ENCODE measurements around the gene TMEM52.

The TMEM52 gene

DNA sequence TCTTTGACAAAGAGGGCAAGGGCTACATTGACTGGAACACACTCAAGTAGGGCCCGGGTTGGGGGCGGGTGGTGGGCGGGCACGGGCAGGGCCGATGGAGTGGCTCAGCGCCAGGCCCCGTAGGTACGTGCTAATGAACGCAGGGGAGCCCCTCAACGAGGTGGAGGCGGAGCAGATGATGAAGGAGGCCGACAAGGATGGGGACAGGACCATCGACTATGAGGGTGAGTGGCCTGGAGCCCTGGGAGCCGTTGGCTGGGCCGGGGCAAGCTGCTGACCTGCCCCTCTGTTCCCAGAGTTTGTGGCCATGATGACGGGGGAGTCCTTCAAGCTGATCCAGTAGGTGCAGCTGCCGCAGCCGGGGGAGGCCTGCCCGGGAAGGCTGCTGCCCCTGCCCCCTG, 2.2 kb downstream of the TMEM52 start:
- DNase-seq (ENCODE audit: low read depth in 1 of 2, low spot score in 1 of 2), result no peak

DNA sequence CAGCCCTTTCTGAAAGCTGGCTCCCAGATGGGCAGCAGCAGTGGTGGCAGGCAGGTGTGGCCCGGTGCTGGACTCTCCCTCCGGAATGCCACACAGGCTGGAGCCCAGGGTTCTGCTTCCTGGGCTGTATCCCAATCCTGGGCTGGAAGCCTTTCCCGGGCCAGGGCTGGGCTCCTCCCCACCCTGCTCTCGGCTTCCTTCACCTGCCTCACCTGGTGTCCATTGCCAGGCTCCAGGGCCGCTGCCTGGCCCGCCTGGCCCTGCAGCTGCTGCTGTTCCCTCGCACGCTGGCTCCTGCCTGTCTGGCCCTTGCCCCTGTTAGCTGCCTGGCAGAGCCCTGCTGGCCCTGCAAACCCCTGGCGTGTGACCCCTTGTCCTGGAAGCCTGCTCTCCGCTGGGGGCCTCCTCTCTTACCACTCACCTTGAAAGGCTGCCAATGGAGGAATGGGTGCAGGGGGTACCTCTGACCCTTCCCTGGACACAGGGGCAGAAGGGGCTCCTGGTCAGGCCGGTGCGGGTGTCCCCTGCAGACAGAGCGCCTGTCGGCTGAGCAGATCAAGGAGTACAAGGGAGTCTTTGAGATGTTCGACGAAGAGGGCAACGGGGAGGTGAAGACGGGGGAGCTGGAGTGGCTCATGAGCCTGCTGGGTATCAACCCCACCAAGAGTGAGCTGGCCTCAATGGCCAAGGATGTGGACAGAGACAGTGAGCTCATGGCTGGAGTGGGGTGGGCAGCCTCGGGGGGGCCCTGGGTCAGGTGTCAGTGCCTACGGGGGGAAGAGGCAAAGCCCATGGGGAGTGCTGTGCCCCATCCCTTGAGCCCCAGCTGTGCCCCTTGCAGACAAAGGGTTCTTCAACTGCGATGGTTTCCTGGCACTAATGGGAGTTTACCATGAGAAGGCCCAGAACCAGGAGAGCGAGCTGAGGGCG, 2.9 kb downstream of the TMEM52 start:
- DNase-seq (ENCODE audit: low read depth in 1 of 2, low spot score in 1 of 2), result no peak

DNA sequence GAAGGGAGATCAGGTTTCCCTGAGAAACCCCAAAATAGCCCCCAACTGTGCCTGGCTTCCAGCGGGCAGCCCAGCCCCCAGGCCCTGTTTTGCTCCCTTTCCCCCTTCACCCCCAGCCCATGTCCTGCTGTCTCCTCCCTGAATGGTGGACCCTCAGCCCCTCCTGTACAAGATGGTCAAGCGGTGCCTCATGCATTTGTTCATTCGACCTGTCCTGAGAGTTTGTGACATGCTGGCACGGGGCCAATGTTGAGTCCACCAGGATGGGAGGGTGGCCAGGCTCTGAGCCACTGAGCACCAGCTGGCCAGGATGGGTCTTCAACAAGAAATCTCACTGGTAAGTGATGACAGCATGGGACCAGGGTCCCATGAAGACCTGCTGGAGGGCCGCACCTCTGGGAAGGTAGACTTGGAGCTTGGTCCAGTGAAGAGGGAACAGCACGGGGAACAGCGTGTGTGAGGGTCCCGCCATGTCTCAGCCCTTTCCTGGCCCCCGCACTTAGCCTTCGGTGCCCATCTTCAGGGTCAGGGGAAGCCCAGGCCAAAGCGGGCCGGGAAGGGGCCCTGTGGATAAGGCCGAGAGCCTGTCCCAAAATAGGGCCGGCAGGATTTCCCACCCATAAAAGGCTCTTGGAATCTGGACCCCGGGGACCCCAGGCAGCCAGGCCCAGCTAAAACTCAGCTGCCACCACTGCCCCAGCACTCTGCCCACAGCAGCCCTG, 3.9 kb downstream of the TMEM52 start, which contains the start of gene CALML6:
Gene CALML6 (plus strand): TSS at position 290 of the 722 bp plus-strand sequence. CDS start 21 bp downstream, at position 311.
- no peak for DNase-seq (ENCODE audit: low read depth in 1 of 2, low spot score in 1 of 2)

DNA sequence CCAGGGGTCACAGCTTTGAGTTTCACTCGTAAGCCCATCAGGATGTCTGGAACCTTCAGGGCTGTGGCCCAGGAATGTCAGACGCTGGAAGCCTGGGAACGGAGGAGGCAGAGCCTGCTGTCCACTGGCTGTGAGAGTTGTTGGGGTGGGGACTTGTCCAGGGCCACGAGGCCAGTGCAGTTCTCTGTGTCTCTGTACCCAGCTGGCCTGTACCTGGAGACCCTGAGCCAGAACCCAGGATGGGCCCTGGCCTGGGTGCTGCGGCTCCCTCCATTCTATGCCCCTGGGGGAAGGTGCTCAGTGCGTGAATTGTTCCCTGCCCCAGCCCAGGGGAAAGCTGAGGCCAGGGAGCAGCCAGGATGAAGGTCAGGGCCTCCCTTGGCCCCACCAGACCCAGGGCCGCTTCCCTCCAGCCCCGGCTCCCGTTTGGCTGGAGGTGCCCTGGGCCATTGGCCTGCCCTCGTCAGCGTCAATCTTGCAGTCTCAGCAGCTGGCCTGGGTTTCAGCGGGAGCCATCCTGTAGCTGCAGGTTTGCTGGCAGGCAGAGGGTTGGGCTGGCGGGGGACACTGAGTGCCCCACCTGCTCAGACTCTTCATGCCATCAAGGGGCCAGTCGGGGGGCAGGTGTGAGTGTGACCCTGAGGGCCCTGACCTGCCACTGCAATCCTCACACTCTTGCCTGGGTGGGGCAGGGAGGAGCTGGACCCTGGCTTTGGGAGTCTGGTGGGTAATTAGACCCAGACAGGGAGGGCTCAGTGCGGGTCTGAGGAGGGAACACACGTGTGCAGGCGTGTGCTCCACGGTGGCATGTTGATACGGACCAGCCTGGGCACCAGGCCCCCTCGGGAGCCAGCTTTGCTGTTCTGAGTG, 4.7 kb downstream of the TMEM52 start:
- DNase-seq (ENCODE audit: low read depth in 1 of 2, low spot score in 1 of 2), result no peak

DNA sequence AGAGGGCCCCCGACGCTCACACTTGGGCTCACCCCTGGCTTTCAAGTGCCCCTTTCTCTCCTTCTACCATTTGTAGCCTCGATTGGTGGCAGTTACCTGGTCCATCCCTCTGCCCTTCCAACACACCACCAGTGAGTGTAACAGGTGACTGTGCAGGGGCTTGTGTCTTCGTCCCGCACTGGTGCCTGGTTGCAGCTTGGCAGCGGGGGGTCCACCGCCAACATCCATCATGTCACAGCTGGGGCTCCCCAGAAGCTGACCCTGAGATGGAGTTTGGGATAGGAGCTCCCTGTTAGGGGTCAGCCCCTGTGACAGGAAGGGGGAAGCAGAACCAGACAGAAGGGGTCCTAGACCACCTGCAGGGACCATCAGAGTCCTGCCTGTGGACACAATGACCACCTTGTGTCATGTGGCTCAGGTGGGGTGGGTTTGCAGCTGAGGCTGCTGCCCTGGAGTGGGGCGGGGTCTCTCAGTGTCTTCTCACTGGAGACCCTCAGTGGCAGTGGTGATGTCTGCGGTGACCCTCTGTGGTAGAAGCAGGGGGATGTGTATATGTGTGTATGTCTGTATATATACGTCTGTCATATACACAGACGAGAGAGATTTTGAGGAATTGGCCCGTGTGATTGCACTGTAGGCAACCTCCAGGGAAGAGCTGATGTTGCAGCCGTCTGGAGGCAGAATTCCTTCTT, 7.6 kb downstream of the TMEM52 start:
- DNase-seq (ENCODE audit: low read depth in 1 of 2, low spot score in 1 of 2), result no peak

DNA sequence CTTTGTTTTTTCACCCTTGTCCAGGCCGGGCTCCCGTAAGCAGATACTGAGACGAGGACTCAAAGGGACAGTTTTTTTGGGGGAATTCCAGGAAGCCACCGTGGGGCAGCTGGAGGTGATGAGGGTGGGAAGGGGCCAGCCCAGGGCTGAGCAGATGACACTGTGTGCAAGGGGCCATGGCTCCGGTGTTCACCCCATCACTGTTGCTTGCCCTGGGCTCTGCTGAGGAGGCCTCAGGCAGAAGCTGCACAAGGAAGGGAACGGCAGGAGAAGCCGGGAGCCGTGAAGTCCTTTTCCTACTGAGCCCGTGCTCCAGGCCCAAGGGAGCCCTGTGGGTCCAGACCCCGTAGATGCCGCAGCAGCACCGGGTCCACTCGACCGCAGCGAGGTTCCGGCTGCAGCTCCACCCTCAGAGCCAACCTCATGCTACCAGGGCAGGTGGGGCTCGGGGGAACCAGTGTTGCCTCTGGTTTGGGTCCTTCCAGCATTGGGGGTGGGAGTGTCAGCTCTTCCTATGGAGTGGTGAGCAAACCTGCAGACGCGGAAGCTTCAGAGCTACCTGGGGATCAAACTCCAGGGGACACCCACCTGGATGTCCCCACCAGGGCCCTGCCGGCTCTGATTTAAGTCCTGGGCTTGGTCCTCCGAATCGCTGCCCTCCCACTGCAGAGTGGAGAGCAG, 8.3 kb downstream of the TMEM52 start:
- DNase-seq (ENCODE audit: low read depth in 1 of 2, low spot score in 1 of 2), result no peak

DNA sequence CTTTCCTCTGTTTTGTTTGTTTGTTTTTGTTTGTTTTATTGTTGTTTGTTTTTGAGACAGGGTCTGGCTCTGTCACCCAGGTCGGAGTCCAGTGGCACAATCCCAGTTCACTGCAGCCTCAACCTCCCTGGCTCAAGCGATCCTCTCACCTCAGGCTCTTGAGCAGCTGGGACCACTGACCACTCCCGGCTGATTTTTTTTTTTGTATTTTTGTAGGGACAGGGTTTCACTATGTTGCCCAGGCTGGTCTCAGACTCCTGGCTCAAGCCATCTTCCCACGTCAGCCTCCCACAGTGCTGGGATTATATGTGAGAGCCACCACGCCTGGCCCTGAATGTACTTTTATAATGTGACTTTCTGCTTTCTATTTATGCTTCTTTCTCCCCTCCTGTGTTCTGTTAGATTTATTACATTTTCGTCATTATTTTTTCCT, 9.0 kb downstream of the TMEM52 start:
- no peak for DNase-seq (ENCODE audit: low read depth in 1 of 2, low spot score in 1 of 2)

DNA sequence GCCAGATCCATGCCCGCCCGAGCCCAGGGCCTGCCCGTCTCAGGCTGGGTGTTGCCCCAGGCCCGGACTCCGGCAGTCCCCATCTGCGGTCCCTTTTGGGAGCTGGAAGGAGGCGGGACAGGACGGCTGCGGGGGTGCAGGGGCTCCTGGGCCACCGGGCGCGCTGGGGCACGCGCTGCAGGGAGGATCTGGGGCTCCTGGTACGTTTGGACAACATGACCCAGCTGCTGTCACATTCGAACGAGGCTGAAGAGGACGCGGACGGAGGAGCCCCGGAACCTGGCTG, 10.6 kb downstream of the TMEM52 start:
- DNase-seq (ENCODE audit: low read depth in 1 of 2, low spot score in 1 of 2), result no peak

DNA sequence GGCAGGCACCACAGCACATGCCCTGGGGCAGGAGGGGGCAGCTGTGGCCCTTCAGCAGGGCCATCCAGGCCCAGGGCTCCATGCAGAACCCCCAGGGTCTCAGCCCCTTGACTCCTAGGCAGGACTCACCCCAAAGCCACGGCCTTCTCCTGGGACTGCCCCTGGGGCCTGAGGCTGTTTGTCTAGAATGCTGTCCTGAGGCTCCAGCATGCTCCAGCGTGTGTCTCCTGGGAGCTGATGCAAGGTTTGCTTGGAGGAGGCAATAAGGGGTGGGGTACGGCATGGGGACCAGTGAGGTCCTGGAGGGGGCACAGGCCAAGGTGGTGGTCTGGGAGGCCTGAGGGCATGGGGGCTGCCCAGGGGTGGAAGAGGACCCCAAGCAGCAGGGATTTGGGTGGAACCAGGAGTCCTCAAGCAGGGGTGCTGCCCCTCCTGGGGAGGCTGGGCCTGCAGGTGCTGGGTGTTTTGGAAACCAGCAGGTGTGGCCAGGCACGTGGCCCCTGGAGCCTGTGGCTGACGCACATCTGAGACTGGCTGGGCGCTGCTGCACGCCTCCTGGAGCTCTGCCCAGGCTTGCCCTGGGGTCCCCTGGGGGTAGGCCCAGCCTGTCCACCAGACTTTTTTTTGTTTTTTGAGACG, 11.9 kb downstream of the TMEM52 start:
- no peak for DNase-seq (ENCODE audit: low read depth in 1 of 2, low spot score in 1 of 2)

DNA sequence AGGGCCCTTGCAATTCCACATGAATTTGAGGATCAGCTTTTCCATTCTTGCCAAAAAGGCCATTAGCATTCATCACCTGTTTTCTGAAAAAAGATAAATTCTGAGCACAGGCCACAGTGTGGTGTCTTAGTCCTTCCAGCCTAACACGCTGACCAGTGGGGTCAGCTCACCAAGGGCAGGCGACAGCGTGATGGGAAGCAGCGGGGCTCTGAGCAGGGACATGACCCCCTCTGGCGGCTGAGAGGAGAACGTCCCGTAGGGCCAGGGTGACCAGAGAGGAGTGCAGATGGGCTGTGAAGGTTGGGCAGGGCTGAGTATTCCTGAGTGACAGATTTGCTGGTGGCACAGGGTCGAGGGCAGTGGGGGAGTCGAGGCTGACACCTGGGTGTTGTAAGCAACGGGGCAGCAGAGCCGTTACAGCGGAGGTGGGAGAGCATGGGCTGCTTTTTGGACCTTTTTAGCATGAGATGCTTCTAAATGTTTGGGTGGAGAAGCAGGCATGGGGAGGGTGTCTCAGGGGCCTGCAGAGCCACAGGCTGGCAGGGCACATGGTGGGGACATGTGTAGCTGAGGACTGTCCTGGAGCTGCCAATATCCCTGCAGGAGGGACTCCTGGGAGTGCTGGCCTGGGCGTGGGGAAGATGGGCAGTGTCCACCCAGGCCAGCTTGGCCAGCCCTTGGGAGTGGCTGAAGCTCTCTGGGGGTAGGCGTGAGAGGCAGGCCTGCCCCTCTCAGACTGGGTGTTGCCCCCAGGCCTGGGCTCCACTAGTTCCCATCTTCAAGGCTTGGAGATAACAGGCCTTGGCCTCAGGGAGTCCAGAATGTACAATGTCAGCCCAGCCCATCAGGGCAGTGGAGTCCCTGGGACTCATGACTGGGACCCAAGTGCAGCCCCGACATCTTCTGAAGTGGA, 12.6 kb downstream of the TMEM52 start:
- peak; percentile 39 to 50 for DNase-seq (ENCODE audit: low read depth in 1 of 2, low spot score in 1 of 2)

DNA sequence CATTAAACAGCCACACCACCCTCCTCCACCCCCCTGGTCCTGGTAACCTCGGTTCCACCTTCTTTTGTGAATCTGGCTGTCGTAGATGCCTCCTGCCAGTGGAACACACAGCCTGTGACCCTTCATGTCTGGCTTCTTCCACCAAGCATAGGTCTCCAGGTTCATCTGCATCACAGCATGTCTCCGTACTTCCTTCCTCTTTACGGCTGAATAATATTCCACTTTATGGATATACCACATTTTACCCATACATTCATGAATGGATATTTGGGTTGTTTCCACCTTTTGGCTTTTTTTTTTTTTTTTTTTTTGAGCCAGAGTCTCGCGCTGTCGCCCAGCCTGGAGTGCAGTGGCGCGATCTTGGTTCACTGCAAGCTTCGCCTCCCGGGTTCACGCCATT, 15.9 kb downstream of the TMEM52 start:
- DNase-seq (ENCODE audit: low read depth in 1 of 2, low spot score in 1 of 2), result no peak

DNA sequence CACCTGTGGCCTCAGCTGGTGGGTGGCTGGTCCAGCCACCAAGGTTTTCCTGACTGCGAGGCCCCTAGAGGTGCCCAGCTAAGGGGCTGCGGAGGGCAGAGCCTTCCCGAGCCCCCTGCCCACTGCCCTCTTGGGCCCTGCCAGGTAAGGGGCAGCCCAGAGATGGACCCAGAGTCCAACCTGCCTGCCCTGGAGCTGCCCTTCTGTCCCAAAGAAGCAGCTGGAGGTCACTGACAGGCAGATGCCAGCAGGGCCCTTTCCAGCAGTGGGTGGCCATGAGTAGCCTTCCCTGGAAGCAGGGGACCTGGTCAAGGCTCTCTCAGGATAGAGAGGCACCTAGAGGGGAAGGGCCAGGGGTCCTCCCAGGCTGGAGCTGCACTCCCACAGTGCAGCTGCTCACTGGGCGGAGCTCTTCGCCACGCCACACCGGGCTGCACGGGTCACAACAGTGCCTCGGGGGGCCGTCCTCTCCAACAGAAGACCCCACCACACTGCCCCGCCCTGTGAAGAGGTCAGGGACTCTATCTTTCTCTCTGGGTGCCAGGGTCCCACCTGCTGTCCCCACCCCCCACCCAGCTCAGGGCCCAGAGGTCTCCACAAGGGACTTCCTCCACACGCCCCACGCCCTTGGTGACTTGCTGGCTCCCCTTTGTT, 17.3 kb downstream of the TMEM52 start:
- no peak for DNase-seq (ENCODE audit: low read depth in 1 of 2, low spot score in 1 of 2)

DNA sequence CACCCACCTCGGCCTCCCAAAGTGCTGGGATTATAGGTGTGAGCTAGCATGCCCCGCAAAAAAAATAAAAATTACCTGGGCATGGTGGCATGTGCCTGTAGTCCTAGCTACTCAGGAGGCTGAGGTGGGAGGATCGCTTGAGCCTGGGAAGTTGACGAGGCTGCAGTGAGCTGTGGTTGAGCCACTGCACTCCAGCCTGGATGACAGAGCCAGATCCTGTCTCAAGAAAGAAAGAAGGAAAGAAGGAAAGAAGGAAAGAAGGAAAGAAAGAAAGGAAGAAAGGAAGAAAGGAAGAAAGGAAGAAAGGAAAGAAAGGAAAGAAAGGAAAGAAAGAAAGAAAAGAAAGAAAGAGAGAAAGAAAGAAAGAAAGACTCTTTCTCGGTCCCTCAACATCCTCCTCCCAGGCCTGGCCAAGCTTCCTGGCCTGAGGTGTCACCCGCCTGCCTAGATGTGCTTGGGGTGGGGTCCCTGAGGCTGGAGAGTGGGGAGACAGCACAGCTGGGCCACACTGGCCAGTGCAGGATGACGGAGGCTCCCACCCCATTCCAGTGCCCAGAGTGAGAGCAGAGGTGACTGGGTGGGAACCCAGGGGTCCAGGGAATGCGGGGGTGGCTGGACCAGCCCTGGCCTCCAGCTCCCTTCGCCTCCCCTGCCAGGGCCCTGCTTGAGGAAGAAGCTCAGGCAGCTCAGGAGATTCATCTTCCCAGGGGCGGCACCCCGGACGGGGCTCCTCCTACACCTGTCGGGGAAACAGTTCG, 18.0 kb downstream of the TMEM52 start:
- no peak for DNase-seq (ENCODE audit: low read depth in 1 of 2, low spot score in 1 of 2)

DNA sequence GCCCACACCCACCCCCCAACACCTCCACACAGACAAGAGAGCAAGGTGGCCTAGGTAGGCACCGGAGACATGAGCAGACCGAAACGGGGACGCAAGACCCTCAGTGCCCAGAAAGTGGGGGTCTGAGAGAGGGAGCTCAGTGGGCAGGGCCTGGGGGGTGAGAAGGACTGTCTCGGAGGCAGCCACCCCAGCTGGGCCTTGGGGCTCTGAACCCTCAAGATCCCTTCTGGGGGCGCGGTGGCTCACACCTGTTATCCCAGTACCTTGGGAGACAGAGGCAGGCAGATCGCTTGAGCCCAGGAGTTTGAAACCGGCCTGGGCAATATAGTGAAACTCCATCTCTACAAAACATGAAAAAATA, 19.1 kb downstream of the TMEM52 start:
- DNase-seq (ENCODE audit: low read depth in 1 of 2, low spot score in 1 of 2), result no peak

DNA sequence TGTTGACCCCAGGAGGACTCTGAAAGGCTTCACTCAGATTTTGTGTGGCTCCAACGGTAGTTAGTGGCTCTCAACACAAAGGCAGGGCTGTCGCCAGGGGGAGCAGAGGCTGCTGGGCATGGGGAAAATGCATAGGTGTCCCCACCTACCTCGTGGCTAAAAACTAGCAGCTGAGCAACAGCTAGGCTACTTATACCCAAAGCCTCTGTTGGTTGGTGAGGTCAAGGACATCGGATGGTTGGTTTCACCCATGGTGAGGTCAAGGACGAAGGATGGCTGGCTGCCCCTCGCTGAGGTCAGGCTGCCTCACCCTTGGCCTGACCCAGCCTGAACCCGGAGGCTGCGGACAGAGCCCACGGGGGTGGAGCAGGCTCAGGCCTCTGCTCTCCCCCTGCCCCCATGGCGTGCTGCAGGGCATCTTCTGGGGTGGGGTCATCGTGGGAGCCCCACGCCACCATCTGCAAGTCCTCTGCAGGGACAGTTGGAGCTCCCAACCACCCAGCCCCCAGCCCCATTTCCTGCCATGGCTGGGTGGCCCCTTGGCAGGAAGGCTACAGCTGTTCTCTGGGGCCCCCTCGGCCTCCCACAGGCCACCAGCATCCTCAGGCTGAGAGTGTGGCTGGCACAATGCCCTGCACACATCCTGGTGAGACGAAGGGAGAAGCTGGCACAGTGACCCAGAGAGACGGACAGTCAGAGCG, 19.7 kb downstream of the TMEM52 start:
- DNase-seq (ENCODE audit: low read depth in 1 of 2, low spot score in 1 of 2), result no peak

DNA sequence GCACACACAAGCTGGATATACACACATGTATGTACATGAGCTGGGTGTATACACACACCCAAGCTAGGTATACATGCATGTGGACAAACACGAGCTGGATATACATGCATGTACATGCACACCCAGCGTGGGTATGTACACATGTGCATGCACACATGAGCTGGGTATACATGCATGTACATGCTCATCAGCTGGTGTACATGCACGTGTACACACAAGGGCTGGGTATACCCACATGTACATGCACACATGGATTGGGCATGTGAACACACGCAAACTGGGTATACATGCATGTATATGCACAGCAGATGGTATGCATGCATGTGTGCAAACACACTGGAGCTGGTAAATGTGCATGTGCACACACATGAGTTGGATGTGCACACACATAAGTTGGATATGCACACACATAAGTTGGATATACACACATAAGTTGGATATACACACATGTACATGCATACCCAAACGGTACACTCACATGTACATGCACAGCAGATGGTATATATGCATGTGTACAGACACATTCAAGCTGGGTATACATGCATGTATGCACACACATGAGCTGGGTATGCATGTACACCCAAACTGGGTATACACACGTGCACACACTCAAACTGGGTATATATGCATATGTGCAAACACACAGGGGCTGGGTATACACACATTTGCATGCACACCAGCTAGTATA, 20.7 kb downstream of the TMEM52 start:
- DNase-seq (ENCODE audit: low read depth in 1 of 2, low spot score in 1 of 2), result no peak

Measured in stimulated activated CD4-positive, alpha-beta T cell treated with anti-CD3 and anti-CD28 coated beads, Interleukin-15, amount 100 ng/mL, for 1 hour (primary cell).